Ishikawa (cell line): ENCODE data around the gene TERT.

Experiments used
- CEBPB ChIP-seq: IDR thresholded peaks from 2 replicates; pipeline ENCODE4 v1.6.1; 2012
- CREB1 ChIP-seq: IDR thresholded peaks from 2 replicates; pipeline ENCODE4 v1.6.1; 2012; ENCODE audit warnings: low read depth
- EP300 ChIP-seq: IDR thresholded peaks from 2 replicates; pipeline ENCODE4 v1.6.1; 2012; ENCODE audit warnings: borderline replicate concordance
- RAD21 ChIP-seq: IDR thresholded peaks from 2 replicates; pipeline ENCODE4 v1.6.1; 2012; ENCODE audit warnings: low read depth
- TAF1 ChIP-seq: IDR thresholded peaks from 2 replicates; pipeline ENCODE4 v1.6.1; 2012; ENCODE audit warnings: low read depth, mild to moderate bottlenecking
- YY1 ChIP-seq: IDR thresholded peaks from 2 replicates; pipeline ENCODE4 v1.6.1; 2012; ENCODE audit warnings: low read depth
- TF ChIP-seq, protein P1 (sequence below): IDR thresholded peaks from 2 replicates; pipeline ENCODE4 v1.6.1; 2012
- TF ChIP-seq, protein P2 (sequence below): IDR thresholded peaks from 2 replicates; pipeline ENCODE4 v1.6.1; 2012; ENCODE audit warnings: low read depth, mild to moderate bottlenecking
- TF ChIP-seq, protein P3 (sequence below): IDR thresholded peaks from 2 replicates; pipeline ENCODE4 v1.6.1; 2012

DNA sequence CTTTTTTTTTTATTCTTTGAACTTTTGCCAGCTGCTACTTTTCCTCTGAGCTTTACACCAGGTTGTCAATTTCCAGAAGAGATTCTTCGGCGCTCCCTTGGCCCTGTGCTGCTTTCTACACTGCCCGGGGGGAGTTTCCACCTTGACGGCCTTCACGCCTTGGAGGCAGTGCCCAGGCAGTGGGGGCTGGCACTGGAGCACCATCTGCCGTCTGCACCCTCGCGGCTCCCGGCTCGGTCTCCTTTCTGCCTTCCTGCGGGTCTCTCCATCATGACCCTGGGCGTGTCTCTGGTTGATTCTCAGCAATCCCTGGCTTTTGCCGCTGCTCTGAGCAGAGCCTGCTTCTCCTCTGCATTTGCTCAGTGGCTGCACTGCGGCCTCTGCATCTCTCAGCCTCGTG is 66.7 kb downstream of the TERT start:
- TF ChIP-seq, protein P1, sequence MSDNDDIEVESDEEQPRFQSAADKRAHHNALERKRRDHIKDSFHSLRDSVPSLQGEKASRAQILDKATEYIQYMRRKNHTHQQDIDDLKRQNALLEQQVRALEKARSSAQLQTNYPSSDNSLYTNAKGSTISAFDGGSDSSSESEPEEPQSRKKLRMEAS = no peak
- TF ChIP-seq TAF1 (no peak), CREB1 (no peak), YY1 (no peak), CEBPB (no peak), RAD21 (no peak), EP300 (no peak)
- TF ChIP-seq, protein P2, sequence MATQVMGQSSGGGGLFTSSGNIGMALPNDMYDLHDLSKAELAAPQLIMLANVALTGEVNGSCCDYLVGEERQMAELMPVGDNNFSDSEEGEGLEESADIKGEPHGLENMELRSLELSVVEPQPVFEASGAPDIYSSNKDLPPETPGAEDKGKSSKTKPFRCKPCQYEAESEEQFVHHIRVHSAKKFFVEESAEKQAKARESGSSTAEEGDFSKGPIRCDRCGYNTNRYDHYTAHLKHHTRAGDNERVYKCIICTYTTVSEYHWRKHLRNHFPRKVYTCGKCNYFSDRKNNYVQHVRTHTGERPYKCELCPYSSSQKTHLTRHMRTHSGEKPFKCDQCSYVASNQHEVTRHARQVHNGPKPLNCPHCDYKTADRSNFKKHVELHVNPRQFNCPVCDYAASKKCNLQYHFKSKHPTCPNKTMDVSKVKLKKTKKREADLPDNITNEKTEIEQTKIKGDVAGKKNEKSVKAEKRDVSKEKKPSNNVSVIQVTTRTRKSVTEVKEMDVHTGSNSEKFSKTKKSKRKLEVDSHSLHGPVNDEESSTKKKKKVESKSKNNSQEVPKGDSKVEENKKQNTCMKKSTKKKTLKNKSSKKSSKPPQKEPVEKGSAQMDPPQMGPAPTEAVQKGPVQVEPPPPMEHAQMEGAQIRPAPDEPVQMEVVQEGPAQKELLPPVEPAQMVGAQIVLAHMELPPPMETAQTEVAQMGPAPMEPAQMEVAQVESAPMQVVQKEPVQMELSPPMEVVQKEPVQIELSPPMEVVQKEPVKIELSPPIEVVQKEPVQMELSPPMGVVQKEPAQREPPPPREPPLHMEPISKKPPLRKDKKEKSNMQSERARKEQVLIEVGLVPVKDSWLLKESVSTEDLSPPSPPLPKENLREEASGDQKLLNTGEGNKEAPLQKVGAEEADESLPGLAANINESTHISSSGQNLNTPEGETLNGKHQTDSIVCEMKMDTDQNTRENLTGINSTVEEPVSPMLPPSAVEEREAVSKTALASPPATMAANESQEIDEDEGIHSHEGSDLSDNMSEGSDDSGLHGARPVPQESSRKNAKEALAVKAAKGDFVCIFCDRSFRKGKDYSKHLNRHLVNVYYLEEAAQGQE = no peak
- TF ChIP-seq, protein P3, sequence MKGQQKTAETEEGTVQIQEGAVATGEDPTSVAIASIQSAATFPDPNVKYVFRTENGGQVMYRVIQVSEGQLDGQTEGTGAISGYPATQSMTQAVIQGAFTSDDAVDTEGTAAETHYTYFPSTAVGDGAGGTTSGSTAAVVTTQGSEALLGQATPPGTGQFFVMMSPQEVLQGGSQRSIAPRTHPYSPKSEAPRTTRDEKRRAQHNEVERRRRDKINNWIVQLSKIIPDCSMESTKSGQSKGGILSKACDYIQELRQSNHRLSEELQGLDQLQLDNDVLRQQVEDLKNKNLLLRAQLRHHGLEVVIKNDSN = no peak
